Loucy (cell line): ENCODE results near the gene HOXA2.

ENCODE experiments used
- EZH2phosphoT487 ChIP-seq: fragments of 200-600 bp; IDR thresholded peaks from 2 replicates; pipeline ENCODE4 v1.6.1; 2018; ENCODE audit warnings: antibody characterized with exemption, mild to moderate bottlenecking, moderate library complexity, borderline replicate concordance
- TF ChIP-seq, protein P1 (sequence below): fragments of 200-600 bp; sonication (generic); conservative IDR thresholded peaks from 2 replicates; pipeline ENCODE4 v1.5.1; 2014; ENCODE audit warnings: mild to moderate bottlenecking, antibody characterized with exemption, low read length

DNA sequence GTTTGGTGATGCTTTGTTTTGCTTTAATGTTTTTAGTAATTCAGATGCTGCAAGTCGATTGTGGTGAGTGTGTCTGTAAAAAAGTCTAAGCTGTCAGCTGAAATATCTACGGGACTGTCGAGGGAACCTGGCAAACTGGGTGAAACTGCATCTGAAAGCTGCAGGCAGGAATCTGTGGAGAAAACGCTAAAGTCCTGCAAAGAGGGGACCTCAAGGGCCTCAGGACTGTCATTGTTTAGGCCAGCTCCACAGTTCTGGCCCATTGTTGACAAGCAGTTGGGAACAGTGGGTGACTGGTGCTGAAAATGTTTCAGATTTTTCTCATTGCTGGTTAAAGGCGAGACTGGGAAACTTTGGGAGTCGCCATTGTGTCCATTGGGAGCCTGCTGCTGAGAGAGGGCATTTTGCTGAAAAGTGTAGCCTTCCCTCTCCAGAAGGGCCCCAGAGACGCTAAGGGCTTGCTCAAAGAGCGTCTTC lies 1.8 kb downstream of the HOXA2 start:
- no peak for TF ChIP-seq EZH2phosphoT487
- TF ChIP-seq, protein P1, sequence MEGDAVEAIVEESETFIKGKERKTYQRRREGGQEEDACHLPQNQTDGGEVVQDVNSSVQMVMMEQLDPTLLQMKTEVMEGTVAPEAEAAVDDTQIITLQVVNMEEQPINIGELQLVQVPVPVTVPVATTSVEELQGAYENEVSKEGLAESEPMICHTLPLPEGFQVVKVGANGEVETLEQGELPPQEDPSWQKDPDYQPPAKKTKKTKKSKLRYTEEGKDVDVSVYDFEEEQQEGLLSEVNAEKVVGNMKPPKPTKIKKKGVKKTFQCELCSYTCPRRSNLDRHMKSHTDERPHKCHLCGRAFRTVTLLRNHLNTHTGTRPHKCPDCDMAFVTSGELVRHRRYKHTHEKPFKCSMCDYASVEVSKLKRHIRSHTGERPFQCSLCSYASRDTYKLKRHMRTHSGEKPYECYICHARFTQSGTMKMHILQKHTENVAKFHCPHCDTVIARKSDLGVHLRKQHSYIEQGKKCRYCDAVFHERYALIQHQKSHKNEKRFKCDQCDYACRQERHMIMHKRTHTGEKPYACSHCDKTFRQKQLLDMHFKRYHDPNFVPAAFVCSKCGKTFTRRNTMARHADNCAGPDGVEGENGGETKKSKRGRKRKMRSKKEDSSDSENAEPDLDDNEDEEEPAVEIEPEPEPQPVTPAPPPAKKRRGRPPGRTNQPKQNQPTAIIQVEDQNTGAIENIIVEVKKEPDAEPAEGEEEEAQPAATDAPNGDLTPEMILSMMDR = no peak
